GM12878 (cell line): ENCODE results near the gene AGPAT2. TPM values are rescaled to one million over a fixed set of nuclear protein-coding genes. Genes with fewer than 3 reads are reported as not detected.

Experiments
- ATAC-seq: fragments of 200-7000 bp; cut with Tn5 transposase; 3 replicates; pipeline ENCODE4 v1.9.1; 2020; ENCODE audit warnings: mild to moderate bottlenecking, moderate library complexity
- BruUV-seq: library from RNA; stranded (reverse); fragments of 400-500 nt; replicated peaks from 2 replicates; lab custom pipeline; 2021; lab: Mats Ljungman, UMichigan
- CTCF ChIA-PET: fragments of 300-600 bp; sonication (Branson Sonifier 250); formaldehyde crosslinking; extraction: SDS; loops from one replicate; lab custom pipeline; 2021; ENCODE audit warnings: inconsistent platforms; lab: Yijun Ruan, JAX
- POLR2A ChIA-PET: fragments of 350-600 bp; formaldehyde crosslinking; extraction: SDS; loops from one replicate; lab custom pipeline; 2021; ENCODE audit warnings: inconsistent platforms; lab: Charles Lee
- RAD21 ChIA-PET: fragments of 300-600 bp; sonication (Branson Sonifier 250); formaldehyde crosslinking; loops from one replicate; lab custom pipeline; 2023; ENCODE audit warnings: antibody characterized with exemption; ENCODE audit not compliant: unreplicated experiment; lab: Charles Lee
- SMC1A ChIA-PET: fragments of 300-600 bp; sonication (Branson Sonifier 250); formaldehyde crosslinking; loops from one replicate; lab custom pipeline; 2023; ENCODE audit not compliant: unreplicated experiment, uncharacterized antibody; lab: Charles Lee
- DNase-seq: peaks from one replicate; pipeline ENCODE4 v3.0.0-alpha.2; 2011; ENCODE audit warnings: low read depth, low spot score
- FAIRE-seq: peaks from 3 replicates; lab custom pipeline; 2011; peaks lifted over from hg19 to GRCh38; lab: Jason Lieb, UNC
- H2AFZ ChIP-seq: 2 replicates; pipeline ENCODE4 v1.6.0; 2011; ENCODE audit warnings: low read depth, low read length, control low read depth; ENCODE audit not compliant: control insufficient read depth
- H3K27ac ChIP-seq: 2 replicates; pipeline ENCODE4 v1.5.1; 2011; ENCODE audit warnings: control low read depth; ENCODE audit not compliant: control insufficient read depth, insufficient read depth
- H3K27me3 ChIP-seq, 2 experiments: replicated peaks in 1 of 2; 2 replicates each; pipeline versions ENCODE4 v1.6.0 to v1.6.1; 2011; ENCODE audit warnings: low read length in 1 of 2; ENCODE audit not compliant: control insufficient read depth in 2 of 2, insufficient read depth in 2 of 2
- H3K36me3 ChIP-seq, 2 experiments: 2 replicates each; pipeline ENCODE4 v1.5.1; 2011; ENCODE audit warnings: low read length in 1 of 2; ENCODE audit not compliant: control insufficient read depth in 2 of 2, insufficient read depth in 2 of 2
- H3K4me1 ChIP-seq: 2 replicates; pipeline ENCODE4 v1.6.1; 2011; ENCODE audit warnings: mild to moderate bottlenecking, low read length, moderate library complexity, mixed read lengths; ENCODE audit not compliant: control insufficient read depth, insufficient read depth
- H3K4me2 ChIP-seq: 2 replicates; pipeline ENCODE4 v1.6.0; 2011; ENCODE audit warnings: control low read depth; ENCODE audit not compliant: control insufficient read depth, insufficient read depth
- H3K4me3 ChIP-seq: fragments of 200-600 bp; sonication (generic); 2 replicates; pipeline ENCODE4 v1.5.1; 2016
- H3K79me2 ChIP-seq: 2 replicates; pipeline ENCODE4 v1.6.0; 2011; ENCODE audit warnings: low read length; ENCODE audit not compliant: control insufficient read depth, insufficient read depth
- H3K9ac ChIP-seq: 2 replicates; pipeline ENCODE4 v1.8.0; 2011; ENCODE audit warnings: low read length, control low read depth, mixed read lengths; ENCODE audit not compliant: control insufficient read depth, insufficient read depth
- H3K9me3 ChIP-seq: replicated peaks from 3 replicates; pipeline ENCODE4 v1.5.1; 2011; ENCODE audit warnings: mild to moderate bottlenecking, low read length; ENCODE audit not compliant: control insufficient read depth, insufficient read depth
- H4K20me1 ChIP-seq: 2 replicates; pipeline ENCODE4 v1.6.0; 2011; ENCODE audit not compliant: control insufficient read depth, insufficient read depth
- IRF5 ChIP-seq: fragments of 450-650 bp; IDR thresholded peaks from 2 replicates; pipeline ENCODE4 v1.6.1; 2017; ENCODE audit warnings: borderline replicate concordance
- MLLT1 ChIP-seq: fragments of 450-650 bp; IDR thresholded peaks from 2 replicates; pipeline ENCODE4 v1.6.1; 2016; ENCODE audit warnings: mild to moderate bottlenecking
- MTA2 ChIP-seq: fragments of 450-650 bp; IDR thresholded peaks from 2 replicates; pipeline ENCODE4 v1.6.1; 2016; ENCODE audit warnings: low read depth, mild to moderate bottlenecking, moderate library complexity
- WGBS: methylation state at CpG from one replicate; pipeline ENCODE4 v1.1.6; 2016; ENCODE audit warnings: low lambda C conversion rate; ENCODE audit not compliant: insufficient replicate concordance, insufficient coverage; ENCODE audit errors: missing lambda C conversion rate; 5-methylcytosine and 5-hydroxymethylcytosine counted together
- in situ Hi-C: fragments of 300-500 bp; cut with MboI; formaldehyde crosslinking; loops from 9 replicates; pipeline ENCODE4 v1.14.3; 2018; ENCODE audit warnings: mixed read lengths
- intact Hi-C: fragments of 100-400 bp; cut with micrococcal nuclease; formaldehyde crosslinking; loops from one replicate; pipeline ENCODE4 v1.14.2; 2022; ENCODE audit not compliant: unreplicated experiment
- polyA plus RNA-seq, 11 experiments: library from polyadenylated mRNA; depleted of rRNA in 4 of 11; unstranded in 6 of 11; stranded (reverse) in 5 of 11; fragments of >200 nt; fragmentation: Nextera tagmentation in 4 of 11; fragmentation: Illumina TruSeq in 1 of 11; extraction: Ambion mirVana in 4 of 11; extraction: Trizol in 1 of 11; gene quantifications; 1 replicate in 1 of 11; 2 replicates in 10 of 11; pipeline versions ENCODE4 v1.2.1 to v1.2.3, GENCODE V29; 2011 to 2016; ENCODE audit warnings: inconsistent platforms in 2 of 11, missing spikeins in 2 of 11, low read depth in 1 of 11
- total RNA-seq, 4 experiments: library from RNA; depleted of rRNA in 3 of 4; stranded (reverse); fragments of >200 nt in 3 of 4; fragmentation: Illumina TruSeq in 1 of 4; extraction: Trizol in 1 of 4; gene quantifications; 2 replicates each; pipeline versions ENCODE4 v1.2.1 to v1.2.3, GENCODE V29; 2013 to 2021
- TF ChIP-seq, protein P1 (sequence below): fragments of 450-650 bp; IDR thresholded peaks from 2 replicates; pipeline ENCODE4 v1.6.1; 2017; ENCODE audit warnings: mild to moderate bottlenecking, moderate library complexity

AGPAT2 gene
- total and polyA plus RNA-seq, 10 of the 15 experiments (the other 5 are each of a cell fraction or from before 2014, with no cell fraction given) = 0.10 to 28.5 (median 18.2) TPM

DNA sequence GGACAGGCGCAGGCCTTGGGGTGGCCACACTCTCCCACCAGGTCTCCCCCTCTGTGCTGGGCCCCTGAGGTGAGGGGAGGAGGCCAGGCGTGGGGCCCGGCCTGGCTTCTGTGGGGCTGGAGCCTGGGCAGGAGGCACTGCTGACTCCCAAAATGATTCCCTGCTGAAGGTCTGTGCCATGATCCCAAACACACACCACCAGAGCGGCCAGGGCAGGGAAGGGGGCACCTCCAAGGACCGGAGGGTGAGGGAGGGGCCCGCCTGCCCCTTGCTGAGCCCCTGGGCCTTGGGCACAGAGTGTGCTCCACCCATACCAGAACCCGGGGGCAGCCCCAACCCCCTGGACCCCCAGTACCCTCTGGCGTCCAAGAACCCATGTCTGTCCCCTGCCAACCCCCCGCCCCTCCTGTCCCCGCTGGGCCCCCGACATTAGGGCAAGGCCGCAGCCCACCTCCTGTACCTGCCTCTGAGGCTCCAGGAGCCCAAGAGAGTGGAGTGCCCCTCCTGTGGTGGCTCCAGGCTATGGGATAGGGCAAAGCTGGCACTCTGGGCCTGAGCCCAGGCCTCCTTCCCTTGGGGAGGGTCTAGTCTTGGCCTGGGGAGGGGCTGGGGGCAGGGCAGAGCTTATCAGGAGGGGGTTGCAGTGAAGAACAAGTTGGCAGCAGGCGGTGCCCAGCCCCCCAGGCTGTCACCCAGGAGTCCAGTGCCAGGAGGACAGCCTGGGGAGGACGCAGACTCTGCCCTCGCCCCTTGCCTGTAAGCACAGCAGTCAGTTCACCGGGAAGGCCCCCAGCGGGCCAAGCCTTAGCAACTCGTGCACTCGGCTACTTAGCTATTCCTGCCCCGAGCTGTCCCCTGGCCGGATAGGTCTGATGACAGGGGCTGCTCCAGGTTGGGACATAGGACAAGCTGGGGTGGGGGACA is 27.1 kb downstream of the AGPAT2 start:
- H3K4me3 ChIP-seq = no peak overlapping the region
- no peaks in the 10 kb centered on the region for H3K79me2 ChIP-seq
- H3K9ac ChIP-seq = no peak overlapping the region
- FAIRE-seq = no peak
- H4K20me1 ChIP-seq = no peaks in the 10 kb centered on the region
- DNase-seq = no peak
- ChIA-PET SMC1A (no interaction called here), POLR2A (interaction anchor here (0.6 kb wide), 1 partner anchor 9 kb away, joined by 4 read pairs; no protein-coding TSS in a partner anchor), CTCF (interaction anchor here (1.3 kb wide), 1 partner anchor 12 kb away, joined by 3 read pairs; no protein-coding TSS in a partner anchor), RAD21 (no interaction called here)
- no peak overlapping the region for H3K4me2 ChIP-seq
- H2AFZ ChIP-seq = no peak overlapping the region
- WGBS = 3% methylated on average over 21 of the region's 21 CpGs
- in situ Hi-C loops (no loop called here), intact Hi-C loops (no loop called here)
- TF ChIP-seq, protein P1, sequence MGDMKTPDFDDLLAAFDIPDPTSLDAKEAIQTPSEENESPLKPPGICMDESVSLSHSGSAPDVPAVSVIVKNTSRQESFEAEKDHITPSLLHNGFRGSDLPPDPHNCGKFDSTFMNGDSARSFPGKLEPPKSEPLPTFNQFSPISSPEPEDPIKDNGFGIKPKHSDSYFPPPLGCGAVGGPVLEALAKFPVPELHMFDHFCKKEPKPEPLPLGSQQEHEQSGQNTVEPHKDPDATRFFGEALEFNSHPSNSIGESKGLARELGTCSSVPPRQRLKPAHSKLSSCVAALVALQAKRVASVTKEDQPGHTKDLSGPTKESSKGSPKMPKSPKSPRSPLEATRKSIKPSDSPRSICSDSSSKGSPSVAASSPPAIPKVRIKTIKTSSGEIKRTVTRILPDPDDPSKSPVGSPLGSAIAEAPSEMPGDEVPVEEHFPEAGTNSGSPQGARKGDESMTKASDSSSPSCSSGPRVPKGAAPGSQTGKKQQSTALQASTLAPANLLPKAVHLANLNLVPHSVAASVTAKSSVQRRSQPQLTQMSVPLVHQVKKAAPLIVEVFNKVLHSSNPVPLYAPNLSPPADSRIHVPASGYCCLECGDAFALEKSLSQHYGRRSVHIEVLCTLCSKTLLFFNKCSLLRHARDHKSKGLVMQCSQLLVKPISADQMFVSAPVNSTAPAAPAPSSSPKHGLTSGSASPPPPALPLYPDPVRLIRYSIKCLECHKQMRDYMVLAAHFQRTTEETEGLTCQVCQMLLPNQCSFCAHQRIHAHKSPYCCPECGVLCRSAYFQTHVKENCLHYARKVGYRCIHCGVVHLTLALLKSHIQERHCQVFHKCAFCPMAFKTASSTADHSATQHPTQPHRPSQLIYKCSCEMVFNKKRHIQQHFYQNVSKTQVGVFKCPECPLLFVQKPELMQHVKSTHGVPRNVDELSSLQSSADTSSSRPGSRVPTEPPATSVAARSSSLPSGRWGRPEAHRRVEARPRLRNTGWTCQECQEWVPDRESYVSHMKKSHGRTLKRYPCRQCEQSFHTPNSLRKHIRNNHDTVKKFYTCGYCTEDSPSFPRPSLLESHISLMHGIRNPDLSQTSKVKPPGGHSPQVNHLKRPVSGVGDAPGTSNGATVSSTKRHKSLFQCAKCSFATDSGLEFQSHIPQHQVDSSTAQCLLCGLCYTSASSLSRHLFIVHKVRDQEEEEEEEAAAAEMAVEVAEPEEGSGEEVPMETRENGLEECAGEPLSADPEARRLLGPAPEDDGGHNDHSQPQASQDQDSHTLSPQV = no peak
- no peak for TF ChIP-seq MTA2
- no peak for TF ChIP-seq MLLT1
- no peak for TF ChIP-seq IRF5
- H3K9me3 ChIP-seq = no peaks in the 10 kb centered on the region
- peaks cover 24 to 29% of the 10 kb centered on the region in 2 experiments for H3K27me3 ChIP-seq
- no peaks in the 10 kb centered on the region for H3K4me1 ChIP-seq
- no peaks in the 10 kb centered on the region for H3K36me3 ChIP-seq
- ATAC-seq = no peak
- no peak overlapping the region for H3K27ac ChIP-seq
- no TSS peak for BruUV-seq
